ENCODE results near the gene SNAPC4. TPM values are rescaled to one million over a fixed set of nuclear protein-coding genes. Genes with fewer than 3 reads are reported as not detected.

The SNAPC4 gene
- total and polyA plus RNA-seq, 12 donors, result 3.0 to 8.3 (median 4.7) TPM

DNA sequence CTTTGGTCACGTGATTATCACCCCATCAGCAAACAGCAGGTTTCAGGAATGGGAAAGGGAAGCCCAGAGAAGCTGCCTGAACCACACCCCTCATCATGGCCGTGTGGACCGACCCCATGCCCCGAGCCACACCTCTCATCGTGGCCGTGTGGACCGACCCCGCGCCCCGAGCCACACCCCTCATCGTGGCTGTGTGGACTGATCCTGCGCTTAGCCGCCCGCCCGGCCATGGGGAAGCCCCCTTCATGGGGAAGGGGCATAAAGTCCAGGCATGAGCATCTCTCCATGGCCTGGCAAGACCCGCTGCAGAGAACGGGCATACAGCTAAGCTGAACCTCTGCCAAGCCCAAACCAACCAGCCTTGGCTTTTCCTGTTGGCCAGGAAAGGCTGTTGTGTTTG is 6.4 kb downstream of the SNAPC4 start:
- ATAC-seq (no peak), DNase-seq (no peak)
- H3K9me3 ChIP-seq, result no peaks in the 10 kb centered on the region
- TF ChIP-seq, protein P1, sequence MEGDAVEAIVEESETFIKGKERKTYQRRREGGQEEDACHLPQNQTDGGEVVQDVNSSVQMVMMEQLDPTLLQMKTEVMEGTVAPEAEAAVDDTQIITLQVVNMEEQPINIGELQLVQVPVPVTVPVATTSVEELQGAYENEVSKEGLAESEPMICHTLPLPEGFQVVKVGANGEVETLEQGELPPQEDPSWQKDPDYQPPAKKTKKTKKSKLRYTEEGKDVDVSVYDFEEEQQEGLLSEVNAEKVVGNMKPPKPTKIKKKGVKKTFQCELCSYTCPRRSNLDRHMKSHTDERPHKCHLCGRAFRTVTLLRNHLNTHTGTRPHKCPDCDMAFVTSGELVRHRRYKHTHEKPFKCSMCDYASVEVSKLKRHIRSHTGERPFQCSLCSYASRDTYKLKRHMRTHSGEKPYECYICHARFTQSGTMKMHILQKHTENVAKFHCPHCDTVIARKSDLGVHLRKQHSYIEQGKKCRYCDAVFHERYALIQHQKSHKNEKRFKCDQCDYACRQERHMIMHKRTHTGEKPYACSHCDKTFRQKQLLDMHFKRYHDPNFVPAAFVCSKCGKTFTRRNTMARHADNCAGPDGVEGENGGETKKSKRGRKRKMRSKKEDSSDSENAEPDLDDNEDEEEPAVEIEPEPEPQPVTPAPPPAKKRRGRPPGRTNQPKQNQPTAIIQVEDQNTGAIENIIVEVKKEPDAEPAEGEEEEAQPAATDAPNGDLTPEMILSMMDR (IDR thresholded peaks at IDR 0.05), result no peak
- H3K4me3 ChIP-seq, result no peak overlapping the region
- H3K36me3 ChIP-seq, result peaks cover 0 to 96% (median 60%) of the 10 kb centered on the region in 9 donors
- intact Hi-C loops (cut with DNase I), result no loop called here
- H3K27ac ChIP-seq, result no peak overlapping the region
- no peaks in the 10 kb centered on the region for H3K27me3 ChIP-seq
- WGBS, 2 donors, result 88 to 91% methylated on average over 17 of the region's 17 CpGs
- peaks cover 0 to 6% (median under 1%) of the 10 kb centered on the region in 9 donors for H3K4me1 ChIP-seq

DNA sequence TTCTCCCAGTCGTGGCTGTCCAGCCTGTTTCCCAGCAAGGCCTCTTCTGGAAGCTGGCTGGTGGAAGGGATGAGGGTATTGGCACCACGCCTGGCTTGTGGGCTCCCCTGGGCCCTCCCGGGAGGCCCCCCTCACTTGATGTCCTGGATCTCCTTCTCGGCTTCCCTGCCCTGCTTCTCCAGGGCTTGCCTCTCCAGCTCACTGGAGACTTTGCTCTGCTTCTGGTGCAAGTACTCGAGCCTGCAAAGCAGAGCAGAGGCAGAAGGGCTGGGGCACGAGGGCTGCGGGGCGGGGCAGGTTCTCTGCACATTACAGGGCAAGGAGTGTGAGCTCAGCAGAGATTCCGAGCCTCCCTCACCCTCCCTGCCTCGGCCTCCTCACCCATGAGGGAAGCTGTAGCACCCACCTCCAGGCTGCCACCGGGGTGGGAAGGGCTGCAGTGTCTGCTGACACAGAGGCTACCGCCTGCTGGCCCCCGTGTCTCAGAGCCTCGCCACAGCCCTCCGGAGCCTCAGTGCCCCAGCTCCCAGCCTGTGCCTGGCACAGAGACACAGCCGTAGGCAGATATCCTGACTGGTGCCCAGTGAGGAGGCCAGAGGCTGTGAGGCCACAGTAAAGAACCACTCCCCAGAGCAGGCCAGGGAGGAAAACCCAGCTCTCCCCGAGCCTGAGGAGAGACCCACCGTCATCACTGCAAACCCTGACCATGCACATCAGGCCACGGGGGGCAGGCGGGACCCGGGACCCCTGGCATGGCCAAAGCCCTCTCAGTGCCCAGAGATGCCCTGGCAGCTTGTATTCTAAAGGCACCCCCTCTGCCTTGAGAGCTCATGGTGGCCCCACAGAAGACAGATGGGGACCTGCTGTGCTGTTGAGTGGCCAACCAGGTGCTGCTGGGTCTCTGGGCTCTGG is 7.2 kb downstream of the SNAPC4 start:
- DNase-seq, result no peak

DNA sequence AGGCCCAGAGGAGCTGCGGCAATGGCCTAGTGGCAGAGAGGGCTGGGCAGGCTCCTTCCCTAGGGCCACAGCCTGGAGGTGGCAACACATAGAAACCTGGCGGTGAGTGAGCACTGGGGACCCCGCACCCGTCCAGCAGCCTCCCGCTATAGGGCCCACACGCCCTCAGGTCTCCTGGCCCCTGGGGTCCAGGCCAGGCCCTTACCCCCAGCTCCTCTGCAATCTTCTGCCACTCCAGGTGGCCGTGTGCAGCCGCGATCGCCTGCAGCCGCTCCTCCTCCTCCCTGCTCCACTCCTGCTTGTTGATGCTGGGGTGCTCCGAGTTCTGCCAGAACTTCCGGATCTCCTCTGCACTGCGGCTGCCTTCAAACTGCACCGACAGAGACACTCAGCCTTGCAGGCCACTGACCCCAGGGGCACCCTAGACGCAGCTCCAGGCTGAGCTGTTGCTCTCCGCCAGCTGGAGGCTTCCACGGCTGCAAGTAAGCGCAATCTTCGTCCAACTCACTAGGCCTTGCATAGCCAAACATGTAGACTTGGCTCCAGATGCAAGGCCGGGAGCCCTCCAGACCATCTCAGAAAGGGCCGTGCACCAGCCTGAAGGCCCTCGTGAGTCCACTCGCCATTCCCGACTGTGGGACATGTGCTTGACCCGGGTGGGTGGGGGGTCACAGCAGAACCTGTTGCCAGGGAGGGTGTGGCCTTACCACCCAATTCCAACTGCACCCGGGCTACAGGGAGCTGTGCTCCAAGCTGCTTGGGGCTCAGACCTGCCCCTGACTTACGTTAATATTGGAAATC is 8.0 kb downstream of the SNAPC4 start:
- TF ChIP-seq, protein P1 (IDR thresholded peaks at IDR 0.05), result no peak
- no peak for DNase-seq
- intact Hi-C loops (cut with DNase I), result no loop called here
- 89 to 92% methylated on average over 28 of the region's 28 CpGs for WGBS, 2 donors
- Histone ChIP-seq H3K4me3 (no peak overlapping the region), H3K27me3 (no peaks in the 10 kb centered on the region), H3K9me3 (no peaks in the 10 kb centered on the region), H3K27ac (no peak overlapping the region), H3K4me1 (no peaks in the 10 kb centered on the region), H3K36me3 (peaks cover 6 to 100% (median 74%) of the 10 kb centered on the region in 9 donors)
- no peak for ATAC-seq

More for the DNA sequence above, 7.2 kb downstream of the SNAPC4 start:
- TF ChIP-seq, protein P1 (IDR thresholded peaks at IDR 0.05), result no peak
- Histone ChIP-seq H3K27ac (no peak overlapping the region), H3K36me3 (peaks cover 3 to 98% (median 68%) of the 10 kb centered on the region in 9 donors), H3K4me1 (no peaks in the 10 kb centered on the region), H3K27me3 (no peaks in the 10 kb centered on the region), H3K4me3 (no peak overlapping the region), H3K9me3 (no peaks in the 10 kb centered on the region)
- intact Hi-C loops (cut with DNase I), result no loop called here
- 79 to 80% methylated on average over 21 of the region's 21 CpGs for WGBS, 2 donors
- ATAC-seq, result no peak

DNA sequence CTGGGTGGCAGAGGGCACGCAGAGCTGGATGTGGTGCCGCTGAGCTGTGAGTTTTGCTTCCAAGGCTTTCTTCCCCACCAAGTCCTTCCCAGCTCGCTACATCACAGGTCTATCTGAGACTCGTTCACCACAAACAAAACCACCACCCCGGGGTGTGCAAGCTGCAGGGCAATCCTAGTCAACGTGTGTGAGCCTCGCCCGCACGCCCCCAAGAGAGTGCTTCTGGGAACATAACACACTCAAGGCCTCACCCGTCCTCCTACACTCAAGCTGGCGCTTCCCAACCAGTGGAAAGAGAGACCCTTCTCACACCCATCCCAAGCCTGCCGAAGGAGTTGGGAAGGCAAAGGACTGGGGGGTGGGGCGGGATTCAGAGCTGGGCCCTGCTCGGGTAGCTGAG is 10.6 kb downstream of the SNAPC4 start:
- Histone ChIP-seq H3K4me1 (no peaks in the 10 kb centered on the region), H3K36me3 (peaks cover 0 to 100% (median 64%) of the 10 kb centered on the region in 9 donors), H3K9me3 (no peaks in the 10 kb centered on the region), H3K4me3 (no peak overlapping the region), H3K27ac (no peak overlapping the region), H3K27me3 (no peaks in the 10 kb centered on the region)
- intact Hi-C loops (cut with DNase I), result no loop called here
- TF ChIP-seq, protein P1 (IDR thresholded peaks at IDR 0.05), result no peak
- ATAC-seq, result no peak
- no peak for DNase-seq
- 90% methylated on average over 14 of the region's 14 CpGs for WGBS, 2 donors

All from heart right ventricle (tissue), 16 donors.